Measurements from ENCODE around the gene NCAPD3.

DNA sequence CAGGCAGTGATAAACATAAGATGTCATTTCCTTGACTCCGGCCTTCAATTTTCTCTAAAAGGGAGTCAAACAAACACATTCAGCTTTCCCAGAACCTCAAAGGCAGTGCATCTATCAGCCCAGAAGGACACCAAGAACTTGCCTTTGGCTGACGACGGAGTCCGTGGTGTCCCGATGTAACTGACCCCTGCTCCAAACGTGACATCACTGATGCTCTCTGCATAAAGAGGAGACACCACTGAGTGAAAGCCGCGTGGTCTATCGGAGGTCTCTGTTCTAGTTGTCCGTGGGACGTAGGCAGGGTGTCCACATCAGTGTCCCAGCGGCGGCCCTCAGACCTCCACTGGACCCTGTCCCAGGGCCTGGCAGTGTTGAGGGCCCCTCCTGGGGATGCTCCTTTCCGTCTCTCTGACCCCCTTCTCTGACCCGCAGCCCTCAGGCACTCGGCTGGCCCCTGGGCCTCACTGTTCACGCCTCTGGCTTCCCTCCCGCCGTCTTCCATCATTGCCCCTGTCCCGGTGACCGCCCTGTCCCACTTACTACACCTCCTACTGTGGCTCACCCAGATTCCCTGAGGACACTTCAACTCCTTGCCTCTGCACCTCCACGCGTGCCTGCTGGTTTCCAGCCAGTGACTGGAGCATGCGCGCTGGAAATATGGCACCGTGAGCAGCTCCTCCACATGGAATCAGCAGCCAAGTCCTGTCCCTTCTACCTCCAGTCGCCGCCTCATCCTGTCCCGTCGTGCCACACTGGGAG is 70.4 kb downstream of the NCAPD3 start:
- TF ChIP-seq, protein P1, sequence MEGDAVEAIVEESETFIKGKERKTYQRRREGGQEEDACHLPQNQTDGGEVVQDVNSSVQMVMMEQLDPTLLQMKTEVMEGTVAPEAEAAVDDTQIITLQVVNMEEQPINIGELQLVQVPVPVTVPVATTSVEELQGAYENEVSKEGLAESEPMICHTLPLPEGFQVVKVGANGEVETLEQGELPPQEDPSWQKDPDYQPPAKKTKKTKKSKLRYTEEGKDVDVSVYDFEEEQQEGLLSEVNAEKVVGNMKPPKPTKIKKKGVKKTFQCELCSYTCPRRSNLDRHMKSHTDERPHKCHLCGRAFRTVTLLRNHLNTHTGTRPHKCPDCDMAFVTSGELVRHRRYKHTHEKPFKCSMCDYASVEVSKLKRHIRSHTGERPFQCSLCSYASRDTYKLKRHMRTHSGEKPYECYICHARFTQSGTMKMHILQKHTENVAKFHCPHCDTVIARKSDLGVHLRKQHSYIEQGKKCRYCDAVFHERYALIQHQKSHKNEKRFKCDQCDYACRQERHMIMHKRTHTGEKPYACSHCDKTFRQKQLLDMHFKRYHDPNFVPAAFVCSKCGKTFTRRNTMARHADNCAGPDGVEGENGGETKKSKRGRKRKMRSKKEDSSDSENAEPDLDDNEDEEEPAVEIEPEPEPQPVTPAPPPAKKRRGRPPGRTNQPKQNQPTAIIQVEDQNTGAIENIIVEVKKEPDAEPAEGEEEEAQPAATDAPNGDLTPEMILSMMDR (IDR thresholded peaks at IDR 0.05; ENCODE audit: extremely low read depth in 1 of 2, insufficient read depth in 1 of 2, low read depth in 1 of 2, low read length in 2 of 2) = no peak
- TF ChIP-seq POLR2A (IDR thresholded peaks at IDR 0.05; ENCODE audit: low read depth, low read length) (no peak), JUN (IDR thresholded peaks at IDR 0.05; ENCODE audit: borderline replicate concordance, insufficient read depth, insufficient read length, low read depth) (no peak), MYC (IDR thresholded peaks at IDR 0.05; ENCODE audit: low read depth, low read length) (no peak), EZH2 (IDR thresholded peaks at IDR 0.05; ENCODE audit: borderline replicate concordance, low read depth, low read length, severe bottlenecking) (no peak), POLR2AphosphoS5 (IDR thresholded peaks at IDR 0.05; ENCODE audit: insufficient read depth, low read depth, low read length) (no peak)
- TF ChIP-seq, protein P2, sequence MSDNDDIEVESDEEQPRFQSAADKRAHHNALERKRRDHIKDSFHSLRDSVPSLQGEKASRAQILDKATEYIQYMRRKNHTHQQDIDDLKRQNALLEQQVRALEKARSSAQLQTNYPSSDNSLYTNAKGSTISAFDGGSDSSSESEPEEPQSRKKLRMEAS (IDR thresholded peaks at IDR 0.05; ENCODE audit: insufficient read depth, insufficient read length) = no peak
